ENCODE data around the gene ISCA2.

Gene ISCA2

GRCh38 chr14:74511966-74512830 is 18.6 kb downstream of the ISCA2 start:
- Histone ChIP-seq H3K9me2 (replicated peaks; ENCODE audit: low read depth, low read length) (no peaks in the 10 kb centered on the region), H4K20me1 (ENCODE audit: insufficient read depth, low read length, poor library complexity, severe bottlenecking) (no peaks in the 10 kb centered on the region), H3K9me3 (ENCODE audit: insufficient read depth, low read depth, low read length) (no peaks in the 10 kb centered on the region), H3K36me3 (ENCODE audit: insufficient read depth, low read length) (no peaks in the 10 kb centered on the region), H3F3A (ENCODE audit: low read depth) (no peaks in the 10 kb centered on the region), H3K4me1 (ENCODE audit: insufficient read depth, low read length, poor library complexity, severe bottlenecking) (peaks cover 16% of the 10 kb centered on the region), H3K79me2 (ENCODE audit: insufficient read depth, low read length) (no peaks in the 10 kb centered on the region), H3K4me3 (ENCODE audit: low read length, poor library complexity, severe bottlenecking) (no peak overlapping the region), H2AFZ (ENCODE audit: low read length) (no peak overlapping the region), H3K27me3 (ENCODE audit: insufficient read depth, low read length, poor library complexity, severe bottlenecking) (no peaks in the 10 kb centered on the region), H3K4me2 (ENCODE audit: low read depth, low read length, poor library complexity, severe bottlenecking) (no peak overlapping the region), H3K9ac (ENCODE audit: low read depth, low read length, poor library complexity, severe bottlenecking) (no peak overlapping the region)
- no peak for TF ChIP-seq CTCF (conservative IDR thresholded peaks at IDR 0.05; ENCODE audit: low read length)
- no peak for TF ChIP-seq EZH2phosphoT487 (IDR thresholded peaks at IDR 0.05; ENCODE audit: borderline replicate concordance)

GRCh38 chr14:74514471-74514941 is 20.9 kb downstream of the ISCA2 start:
- no peak for TF ChIP-seq EZH2phosphoT487 (IDR thresholded peaks at IDR 0.05; ENCODE audit: borderline replicate concordance)
- no peak for TF ChIP-seq CTCF (conservative IDR thresholded peaks at IDR 0.05; ENCODE audit: low read length)
- Histone ChIP-seq H3K36me3 (ENCODE audit: insufficient read depth, low read length) (no peaks in the 10 kb centered on the region), H3K4me3 (ENCODE audit: low read length, poor library complexity, severe bottlenecking) (peak overlapping the region; percentile 67), H3K9me3 (ENCODE audit: insufficient read depth, low read depth, low read length) (no peaks in the 10 kb centered on the region), H3K4me1 (ENCODE audit: insufficient read depth, low read length, poor library complexity, severe bottlenecking) (peaks cover 16% of the 10 kb centered on the region), H3K4me2 (ENCODE audit: low read depth, low read length, poor library complexity, severe bottlenecking) (peak overlapping the region; percentile 77), H3K79me2 (ENCODE audit: insufficient read depth, low read length) (no peaks in the 10 kb centered on the region), H2AFZ (ENCODE audit: low read length) (peak overlapping the region; percentile 67), H3K9ac (ENCODE audit: low read depth, low read length, poor library complexity, severe bottlenecking) (peak overlapping the region; percentile 65), H3F3A (ENCODE audit: low read depth) (no peaks in the 10 kb centered on the region), H4K20me1 (ENCODE audit: insufficient read depth, low read length, poor library complexity, severe bottlenecking) (no peaks in the 10 kb centered on the region), H3K9me2 (replicated peaks; ENCODE audit: low read depth, low read length) (no peaks in the 10 kb centered on the region), H3K27me3 (ENCODE audit: insufficient read depth, low read length, poor library complexity, severe bottlenecking) (no peaks in the 10 kb centered on the region)

- no peaks in the 10 kb centered on the region for H3K27me3 ChIP-seq (ENCODE audit: insufficient read depth, low read length, poor library complexity, severe bottlenecking)
- H3K4me2 ChIP-seq (ENCODE audit: low read depth, low read length, poor library complexity, severe bottlenecking), result no peak overlapping the region
- H3F3A ChIP-seq (ENCODE audit: low read depth), result no peaks in the 10 kb centered on the region
- no peak overlapping the region; the same call in 1 of the 2 replicates for H2AFZ ChIP-seq (ENCODE audit: low read length)
- H3K9ac ChIP-seq (ENCODE audit: low read depth, low read length, poor library complexity, severe bottlenecking), result no peak overlapping the region
- H3K9me2 ChIP-seq (replicated peaks; ENCODE audit: low read depth, low read length), result no peaks in the 10 kb centered on the region
- H3K36me3 ChIP-seq (ENCODE audit: insufficient read depth, low read length), result no peaks in the 10 kb centered on the region
- peaks cover 16% of the 10 kb centered on the region for H3K4me1 ChIP-seq (ENCODE audit: insufficient read depth, low read length, poor library complexity, severe bottlenecking)
- no peak for TF ChIP-seq CTCF (conservative IDR thresholded peaks at IDR 0.05; ENCODE audit: low read length)
- no peak for TF ChIP-seq EZH2phosphoT487 (IDR thresholded peaks at IDR 0.05; ENCODE audit: borderline replicate concordance)
- no peaks in the 10 kb centered on the region for H3K79me2 ChIP-seq (ENCODE audit: insufficient read depth, low read length)
- no peak overlapping the region for H3K4me3 ChIP-seq (ENCODE audit: low read length, poor library complexity, severe bottlenecking)
- H3K9me3 ChIP-seq (ENCODE audit: insufficient read depth, low read depth, low read length), result no peaks in the 10 kb centered on the region
- no peaks in the 10 kb centered on the region for H4K20me1 ChIP-seq (ENCODE audit: insufficient read depth, low read length, poor library complexity, severe bottlenecking)
Observed at GRCh38 chr14:74515891-74516412, 22.4 kb downstream of the ISCA2 start.

All from Loucy (cell line).